Adipocyte (in vitro differentiated cells): Measurements from ENCODE around the gene RTN4IP1.

Experiments
- DNase-seq: peaks from one replicate; pipeline ENCODE4 v3.0.0-alpha.2; 2015; ENCODE audit warnings: low read depth
- H3K27me3 ChIP-seq: replicated peaks from 2 replicates; pipeline ENCODE4 v1.7.0; 2013; ENCODE audit warnings: mild to moderate bottlenecking, low read length, moderate library complexity; ENCODE audit not compliant: control insufficient read depth, insufficient read depth
- H3K36me3 ChIP-seq: 2 replicates; pipeline ENCODE4 v1.7.0; 2013; ENCODE audit warnings: low read length, mild to moderate bottlenecking, moderate library complexity; ENCODE audit not compliant: control insufficient read depth, insufficient read depth, severe bottlenecking
- H3K4me1 ChIP-seq: 2 replicates; pipeline ENCODE4 v1.7.0; 2013; ENCODE audit warnings: mild to moderate bottlenecking, low read length, moderate library complexity; ENCODE audit not compliant: control insufficient read depth, insufficient read depth
- H3K4me3 ChIP-seq: 2 replicates; pipeline ENCODE4 v1.7.0; 2013; ENCODE audit warnings: mild to moderate bottlenecking, low read length, moderate library complexity
- H3K9ac ChIP-seq: 2 replicates; pipeline ENCODE4 v1.7.0; 2013; ENCODE audit warnings: mild to moderate bottlenecking, low read length, moderate library complexity
- H3K9me3 ChIP-seq: 2 replicates; pipeline ENCODE4 v1.7.0; 2013; ENCODE audit warnings: mild to moderate bottlenecking, low read length, moderate library complexity; ENCODE audit not compliant: control insufficient read depth

Gene RTN4IP1

DNA sequence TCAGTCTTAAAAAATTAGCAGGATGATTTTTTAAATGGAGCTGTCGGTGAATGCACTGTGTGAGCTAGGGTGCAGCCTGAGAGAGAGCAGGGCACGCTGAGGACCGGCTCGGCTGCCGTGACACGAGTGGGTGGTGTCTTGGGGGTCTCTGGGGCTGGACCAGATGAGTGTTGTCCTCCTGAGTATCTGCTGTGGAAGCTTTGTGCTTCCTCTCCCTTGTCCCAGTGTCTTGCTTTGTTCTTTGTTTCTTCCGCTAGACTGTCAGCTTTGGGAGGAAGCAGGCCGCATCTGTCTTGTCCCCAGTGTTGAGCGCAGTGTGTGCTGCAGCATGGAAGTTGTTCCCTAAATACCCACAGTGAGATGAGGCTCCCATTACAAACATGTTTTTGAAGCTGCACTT, 89.4 kb downstream of the RTN4IP1 start:
- Histone ChIP-seq H3K9ac (no peak overlapping the region), H3K36me3 (peaks cover 40% of the 10 kb centered on the region), H3K9me3 (no peaks in the 10 kb centered on the region), H3K27me3 (no peaks in the 10 kb centered on the region), H3K4me3 (no peak overlapping the region), H3K4me1 (peaks cover 33% of the 10 kb centered on the region)
- DNase-seq, result no peak

DNA sequence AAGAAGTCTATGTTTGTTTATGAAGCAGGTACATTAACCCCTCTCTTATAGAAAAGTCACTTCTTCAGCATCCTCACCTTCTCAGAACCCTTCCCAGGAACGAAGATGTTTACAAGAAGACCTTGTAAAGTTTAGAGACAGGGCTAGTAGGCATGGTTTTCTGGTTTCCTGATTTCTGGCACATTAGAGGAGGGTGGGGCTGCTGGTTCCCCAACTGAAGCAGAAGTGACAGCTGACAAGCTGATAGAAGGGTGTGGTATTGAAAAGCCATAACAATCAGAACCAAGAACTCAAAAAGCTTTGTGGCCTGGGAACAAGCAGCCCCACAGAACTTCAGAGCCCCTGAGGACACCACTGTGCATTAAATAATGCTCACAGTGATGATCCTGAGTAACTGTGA, 91.2 kb downstream of the RTN4IP1 start:
- peaks cover 31% of the 10 kb centered on the region for H3K4me1 ChIP-seq
- H3K27me3 ChIP-seq, result no peaks in the 10 kb centered on the region
- H3K9me3 ChIP-seq, result no peaks in the 10 kb centered on the region
- H3K36me3 ChIP-seq, result peaks cover 31% of the 10 kb centered on the region
- H3K4me3 ChIP-seq, result no peak overlapping the region
- H3K9ac ChIP-seq, result no peak overlapping the region
- DNase-seq, result no peak

DNA sequence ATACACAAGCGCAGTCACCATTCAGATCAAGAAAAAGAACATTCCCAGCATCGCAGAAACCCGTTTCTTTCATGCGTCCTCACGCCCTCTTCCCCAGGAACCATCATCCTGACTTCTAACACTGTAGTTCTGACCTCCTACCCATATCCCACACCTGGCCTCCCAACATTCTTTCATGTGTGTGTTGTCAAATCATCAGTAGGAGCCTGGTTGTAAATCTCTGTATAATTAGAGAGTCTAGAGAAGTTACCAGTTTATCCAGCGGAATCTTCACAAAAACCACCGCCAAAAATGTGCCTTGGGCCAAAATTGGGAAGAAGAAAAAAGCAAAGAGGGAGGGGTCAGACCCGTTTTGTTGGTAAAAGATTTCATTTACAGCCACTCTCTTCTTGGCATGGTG, 91.6 kb downstream of the RTN4IP1 start:
- Histone ChIP-seq H3K27me3 (no peaks in the 10 kb centered on the region), H3K9ac (no peak overlapping the region), H3K4me3 (no peak overlapping the region), H3K4me1 (peaks cover 31% of the 10 kb centered on the region), H3K9me3 (no peaks in the 10 kb centered on the region), H3K36me3 (peaks cover 34% of the 10 kb centered on the region)
- no peak for DNase-seq

DNA sequence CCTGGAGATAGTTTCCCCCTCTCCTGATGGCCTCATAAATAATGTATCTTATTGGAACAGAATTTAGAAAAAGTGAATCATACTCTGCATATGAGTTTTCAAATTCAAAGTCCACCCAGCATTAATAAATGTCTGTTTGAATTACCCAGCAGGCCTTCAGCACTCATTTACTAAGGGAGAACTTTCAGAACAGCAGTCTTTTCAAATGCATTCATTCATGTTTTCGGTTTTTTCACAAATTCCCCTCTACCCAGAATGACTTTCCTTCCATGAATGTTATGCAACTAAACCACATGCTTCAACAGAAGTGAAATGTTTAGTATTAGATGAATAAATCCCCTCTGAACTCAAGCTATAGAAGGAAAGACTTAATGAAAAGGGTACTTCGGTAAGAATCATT, 92.4 kb downstream of the RTN4IP1 start:
- Histone ChIP-seq H3K36me3 (peaks cover 40% of the 10 kb centered on the region), H3K9me3 (no peaks in the 10 kb centered on the region), H3K9ac (no peak overlapping the region), H3K4me3 (no peak overlapping the region), H3K4me1 (peaks cover 31% of the 10 kb centered on the region), H3K27me3 (no peaks in the 10 kb centered on the region)
- no peak for DNase-seq

DNA sequence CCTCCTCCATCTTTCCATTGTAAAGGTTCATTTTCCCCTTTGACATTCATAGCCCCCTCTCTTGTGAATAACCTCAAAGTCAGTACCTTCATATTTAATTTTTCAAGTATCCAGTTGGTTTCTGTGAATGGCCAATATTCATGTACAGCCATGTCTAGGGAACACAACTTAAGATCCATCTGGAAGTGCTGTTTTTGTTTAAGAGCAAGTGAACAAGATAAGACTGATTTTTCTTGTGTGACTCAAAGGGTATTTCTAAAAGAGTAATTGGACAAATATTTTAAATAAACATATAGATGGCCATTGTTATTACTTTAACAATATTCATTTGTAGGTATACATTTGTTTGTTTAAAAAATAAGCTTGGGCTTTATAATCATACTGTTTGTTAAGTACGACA, 92.9 kb downstream of the RTN4IP1 start:
- Histone ChIP-seq H3K4me3 (no peak overlapping the region), H3K9ac (no peak overlapping the region), H3K4me1 (peaks cover 27% of the 10 kb centered on the region), H3K27me3 (no peaks in the 10 kb centered on the region), H3K36me3 (peaks cover 41% of the 10 kb centered on the region), H3K9me3 (no peaks in the 10 kb centered on the region)
- DNase-seq, result no peak

DNA sequence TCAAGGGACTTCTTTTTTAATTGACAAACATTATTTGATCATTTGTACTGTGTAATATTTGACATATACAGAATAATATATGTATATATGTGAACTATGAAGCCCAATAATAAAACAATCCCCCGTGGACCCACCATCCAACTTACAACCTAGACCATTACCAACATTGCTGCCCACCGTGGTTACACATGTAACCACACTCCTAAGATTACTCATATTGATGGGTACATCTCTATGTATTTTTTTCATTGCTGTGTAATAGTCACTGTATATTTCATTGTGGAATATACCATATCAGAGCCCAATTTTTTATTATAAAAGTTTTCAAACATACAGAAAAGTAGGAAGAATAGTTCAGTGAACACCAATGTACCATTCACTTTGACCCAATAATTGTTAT, 94.3 kb downstream of the RTN4IP1 start:
- Histone ChIP-seq H3K4me1 (peaks cover 23% of the 10 kb centered on the region), H3K9me3 (no peaks in the 10 kb centered on the region), H3K4me3 (no peak overlapping the region), H3K27me3 (no peaks in the 10 kb centered on the region), H3K9ac (no peak overlapping the region), H3K36me3 (peaks cover 50% of the 10 kb centered on the region)
- DNase-seq, result no peak

DNA sequence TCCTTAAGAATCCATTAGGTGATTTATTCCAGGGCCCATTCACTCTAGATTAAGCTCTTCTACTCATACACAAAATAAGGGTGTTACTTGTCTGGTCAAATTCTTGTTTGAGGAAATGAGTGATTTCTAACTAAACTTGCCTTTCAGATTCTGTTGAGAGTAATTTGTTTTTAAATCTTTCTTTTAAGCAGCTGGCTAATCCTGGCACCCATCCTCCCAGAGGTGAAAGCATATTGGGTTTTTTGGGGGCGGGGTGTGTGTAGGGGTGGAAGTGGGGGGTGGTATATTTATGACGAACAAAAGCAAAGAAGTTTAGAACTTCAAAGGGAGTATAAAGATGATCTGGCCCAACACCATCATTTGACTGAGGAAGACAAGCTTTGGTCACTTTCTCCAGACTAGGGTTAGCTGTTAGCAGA, 94.7 kb downstream of the RTN4IP1 start:
- Histone ChIP-seq H3K4me3 (no peak overlapping the region), H3K4me1 (peaks cover 23% of the 10 kb centered on the region), H3K9me3 (no peaks in the 10 kb centered on the region), H3K9ac (no peak overlapping the region), H3K27me3 (no peaks in the 10 kb centered on the region), H3K36me3 (peaks cover 54% of the 10 kb centered on the region)
- DNase-seq, result no peak

DNA sequence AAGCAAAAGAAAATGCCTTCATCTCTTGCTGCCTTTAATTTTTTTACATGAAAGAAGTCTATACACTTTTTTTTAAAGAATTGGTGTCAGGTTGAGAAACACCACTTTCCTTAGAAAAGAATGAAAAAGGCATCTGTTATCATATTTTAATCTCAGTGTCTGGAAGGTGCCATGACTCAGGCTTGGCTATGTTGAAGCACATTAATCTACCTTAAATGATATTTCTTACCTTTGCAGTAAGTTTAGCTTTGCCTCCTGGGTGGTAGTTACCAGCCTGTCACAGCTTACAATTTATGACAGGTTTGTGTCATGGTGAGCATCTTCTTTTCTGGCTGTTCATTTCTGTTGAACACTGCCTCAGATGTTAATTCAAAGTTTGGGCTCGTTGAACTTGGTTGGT, 95.3 kb downstream of the RTN4IP1 start:
- Histone ChIP-seq H3K9ac (no peak overlapping the region), H3K4me1 (peaks cover 23% of the 10 kb centered on the region), H3K36me3 (peaks cover 59% of the 10 kb centered on the region), H3K27me3 (no peaks in the 10 kb centered on the region), H3K4me3 (no peak overlapping the region), H3K9me3 (no peaks in the 10 kb centered on the region)
- no peak for DNase-seq

DNA sequence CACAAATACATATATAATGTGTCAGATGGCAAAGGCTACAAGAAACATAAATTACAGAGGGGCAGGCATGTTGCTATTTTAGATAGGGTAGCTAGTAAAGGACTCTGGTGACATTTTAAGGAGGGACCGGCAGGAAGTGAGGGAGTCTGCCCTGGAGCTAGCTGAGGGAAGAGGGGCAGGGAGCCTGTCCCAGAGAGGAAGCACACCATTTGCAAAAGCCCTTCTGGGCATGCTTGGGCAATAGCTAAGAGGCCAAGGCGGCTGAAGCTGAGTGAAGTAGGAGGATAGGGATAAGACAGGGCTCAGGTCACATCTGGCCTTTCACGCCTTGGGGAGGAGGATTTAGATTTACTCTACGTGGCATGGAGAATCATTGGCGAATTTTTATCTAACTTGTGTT, 96.2 kb downstream of the RTN4IP1 start:
- Histone ChIP-seq H3K4me1 (peaks cover 27% of the 10 kb centered on the region), H3K9me3 (no peaks in the 10 kb centered on the region), H3K27me3 (no peaks in the 10 kb centered on the region), H3K9ac (no peak overlapping the region), H3K4me3 (no peak overlapping the region), H3K36me3 (peaks cover 59% of the 10 kb centered on the region)
- DNase-seq, result no peak

DNA sequence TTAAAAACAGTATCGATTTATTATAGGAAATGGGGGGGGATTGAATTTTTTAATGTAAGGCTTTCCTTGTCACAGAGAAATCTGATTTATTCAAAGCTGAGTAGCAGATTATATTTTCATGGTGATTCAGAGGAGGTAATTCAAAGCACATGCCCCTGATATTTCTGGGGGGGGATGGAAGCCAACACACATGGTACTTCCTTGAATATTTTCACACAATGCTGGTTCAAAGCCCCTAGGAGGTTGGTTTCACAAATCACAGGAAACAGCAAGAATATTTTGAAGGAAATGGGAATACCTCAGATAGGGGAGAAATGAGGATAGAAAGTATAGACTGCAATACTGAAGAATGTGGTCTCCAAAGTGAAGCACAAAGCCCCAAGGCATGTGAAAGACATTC, 98.8 kb downstream of the RTN4IP1 start:
- Histone ChIP-seq H3K9me3 (no peaks in the 10 kb centered on the region), H3K9ac (no peak overlapping the region), H3K36me3 (peaks cover 48% of the 10 kb centered on the region), H3K4me1 (peaks cover 39% of the 10 kb centered on the region), H3K27me3 (no peaks in the 10 kb centered on the region), H3K4me3 (no peak overlapping the region)
- DNase-seq, result peak; percentile 50

DNA sequence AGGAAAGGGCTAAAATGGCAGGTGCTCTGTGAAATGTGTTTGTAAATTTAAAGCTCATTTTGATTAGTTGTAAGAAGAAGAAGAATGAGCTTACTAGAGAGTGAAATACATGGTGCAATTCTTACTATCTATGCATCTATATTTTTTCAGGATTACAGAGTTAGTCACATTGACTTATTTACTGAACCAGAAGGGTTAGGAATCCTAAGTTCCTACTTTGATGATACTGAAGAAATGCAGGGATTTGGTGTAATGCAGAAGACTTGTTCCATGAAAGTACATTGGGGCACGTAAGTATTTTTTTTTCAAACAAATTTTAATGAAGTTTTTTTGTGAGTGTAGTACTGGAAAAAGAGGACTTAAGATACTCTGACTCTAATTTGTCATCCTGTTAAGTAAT, 99.3 kb downstream of the RTN4IP1 start:
- DNase-seq, result no peak
- no peaks in the 10 kb centered on the region for H3K27me3 ChIP-seq
- H3K9me3 ChIP-seq, result no peaks in the 10 kb centered on the region
- H3K4me3 ChIP-seq, result no peak overlapping the region
- H3K36me3 ChIP-seq, result peaks cover 48% of the 10 kb centered on the region
- H3K4me1 ChIP-seq, result peaks cover 43% of the 10 kb centered on the region
- no peak overlapping the region for H3K9ac ChIP-seq

DNA sequence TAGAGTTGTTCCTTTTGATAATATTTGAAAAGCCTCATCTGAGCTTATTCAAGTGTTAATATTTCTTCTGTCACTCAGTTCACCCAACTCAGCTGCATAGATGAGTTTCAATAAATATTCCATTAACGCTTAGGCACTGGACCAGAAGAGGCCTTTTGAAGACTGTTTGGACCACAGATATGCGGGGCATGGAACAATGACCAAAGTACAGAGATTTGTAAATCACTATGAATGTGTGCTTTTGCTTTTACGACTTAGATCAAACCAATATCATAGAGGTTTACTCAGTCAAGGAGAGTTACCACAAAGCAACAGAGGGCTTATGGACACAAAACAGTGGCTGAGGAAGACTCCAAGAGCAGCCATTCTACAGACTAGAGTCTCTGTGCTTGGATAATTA, 99.9 kb downstream of the RTN4IP1 start:
- peaks cover 43% of the 10 kb centered on the region for H3K4me1 ChIP-seq
- H3K9ac ChIP-seq, result no peak overlapping the region
- H3K9me3 ChIP-seq, result no peaks in the 10 kb centered on the region
- peaks cover 48% of the 10 kb centered on the region for H3K36me3 ChIP-seq
- no peak for DNase-seq
- no peaks in the 10 kb centered on the region for H3K27me3 ChIP-seq
- H3K4me3 ChIP-seq, result no peak overlapping the region
